ENCODE measurements around the gene ADGRE1. TPM values are rescaled to one million over a fixed set of nuclear protein-coding genes. Genes with fewer than 3 reads are reported as not detected.

Gene ADGRE1
- total and polyA plus RNA-seq, 2 of the 4 experiments (the other 2 are of a cell fraction): not detected

GRCh38 chr19:6894313-6894712 is 6.9 kb downstream of the ADGRE1 start:
- H4K5ac ChIP-seq (ENCODE audit: low read depth, low read length): no peak overlapping the region
- WGBS, 2 experiments (ENCODE audit: extremely low coverage in 2 of 2, insufficient read length in 1 of 2): 57% methylated on average over 1 of the region's 1 CpG; no CpG with 5 or more reads in 1 of the 2 experiments
- H3K36me3 ChIP-seq (ENCODE audit: control insufficient read depth, insufficient read depth, low read length): no peaks in the 10 kb centered on the region
- no peaks in the 10 kb centered on the region for H4K20me1 ChIP-seq (ENCODE audit: insufficient read depth, low read length)
- in situ Hi-C loops (cut with MboI; ENCODE audit: low sequenced_read_pairs): no loop called here
- H3K27me3 ChIP-seq (ENCODE audit: control insufficient read depth, insufficient read depth, low read length): no peaks in the 10 kb centered on the region
- CTCF ChIA-PET: no interaction called here
- H3K23ac ChIP-seq (ENCODE audit: low read depth, low read length): no peak overlapping the region
- no peak overlapping the region for H3K4me2 ChIP-seq (ENCODE audit: low read depth, low read length)
- H3K4ac ChIP-seq (ENCODE audit: low read depth, low read length): no peak overlapping the region
- H3K79me1 ChIP-seq (ENCODE audit: low read depth in 1 of 2, low read length in 2 of 2): no peaks in the 10 kb centered on the region
- H3K27ac ChIP-seq (ENCODE audit: insufficient read depth, low read length): no peak overlapping the region
- ATAC-seq (ENCODE audit: low read depth): no peak
- no TSS peak for BruUV-seq (replicated peaks)
- no peak overlapping the region for H2BK5ac ChIP-seq (ENCODE audit: low read depth, low read length, poor library complexity, severe bottlenecking)
- no peak overlapping the region for H2BK20ac ChIP-seq (ENCODE audit: low read depth, low read length)
- H3K4me1 ChIP-seq (ENCODE audit: control insufficient read depth, insufficient read depth, low read length): no peaks in the 10 kb centered on the region
- no peak overlapping the region for H2BK120ac ChIP-seq (ENCODE audit: low read depth, low read length)
- H4K8ac ChIP-seq (ENCODE audit: low read depth in 2 of 2, low read length in 2 of 2): no peak overlapping the region
- no peak overlapping the region for H3K14ac ChIP-seq (replicated peaks; ENCODE audit: low read depth, low read length)
- H2AFZ ChIP-seq (replicated peaks; ENCODE audit: low read length, poor library complexity): no peak overlapping the region
- no peak overlapping the region for H3K9ac ChIP-seq (ENCODE audit: low read depth, low read length)
- no peak overlapping the region for H3K18ac ChIP-seq (ENCODE audit: low read depth, low read length)
- H2BK15ac ChIP-seq (ENCODE audit: low read depth, low read length): no peak overlapping the region
- no peak for TF ChIP-seq BHLHE40 (IDR thresholded peaks at IDR 0.05; ENCODE audit: low read depth, low read length)
- no peak for TF ChIP-seq POLR2A (IDR thresholded peaks at IDR 0.05; ENCODE audit: low read depth, low read length)
- H4K91ac ChIP-seq (ENCODE audit: insufficient read depth, low read depth, low read length): no peak overlapping the region
- no peaks in the 10 kb centered on the region for H3K9me1 ChIP-seq (ENCODE audit: insufficient read depth, low read length)
- no peak overlapping the region for H2AK5ac ChIP-seq (ENCODE audit: low read depth, low read length)
- no peak overlapping the region for H3K4me3 ChIP-seq (ENCODE audit: insufficient read depth, low read depth, low read length)
- intact Hi-C loops (cut with micrococcal nuclease): no loop called here
- H3K56ac ChIP-seq (ENCODE audit: extremely low read depth, insufficient read depth, low read length): no peak overlapping the region
- POLR2A ChIA-PET (ENCODE audit: unreplicated experiment): no interaction called here
- H3K9me3 ChIP-seq (ENCODE audit: control insufficient read depth, insufficient read depth, low read length): peaks cover 19% of the 10 kb centered on the region
- dilution Hi-C loops (cut with HindIII; ENCODE audit: low sequenced_read_pairs, unreplicated experiment): no loop called here
- H2AK9ac ChIP-seq (replicated peaks; ENCODE audit: low read depth, low read length, poor library complexity): no peak overlapping the region
- no peak for DNase-seq
